Measurements from ENCODE around the gene POLR3B.

- TF ChIP-seq EP300 (IDR thresholded peaks at IDR 0.05; ENCODE audit: borderline replicate concordance) (no peak), FOXM1 (IDR thresholded peaks at IDR 0.05; ENCODE audit: borderline replicate concordance, low read depth) (no peak), REST (IDR thresholded peaks at IDR 0.05; ENCODE audit: low read depth) (no peak), MAX (IDR thresholded peaks at IDR 0.05) (no peak)
These were observed 65.7 kb downstream of the POLR3B start for GRCh38 chr12:106423291-106423690.
